NB4 (cell line): ENCODE results near the gene MRPS26.

Experiments
- POLR2A ChIP-seq: IDR thresholded peaks from 2 replicates; pipeline ENCODE4 v1.6.1; 2011; ENCODE audit warnings: mild to moderate bottlenecking; ENCODE audit not compliant: insufficient read length; ENCODE audit errors: extremely low read depth
- TF ChIP-seq, protein P1 (sequence below): IDR thresholded peaks from one replicate; pipeline ENCODE4 v1.5.1; 2012; ENCODE audit warnings: low read depth, low read length

DNA sequence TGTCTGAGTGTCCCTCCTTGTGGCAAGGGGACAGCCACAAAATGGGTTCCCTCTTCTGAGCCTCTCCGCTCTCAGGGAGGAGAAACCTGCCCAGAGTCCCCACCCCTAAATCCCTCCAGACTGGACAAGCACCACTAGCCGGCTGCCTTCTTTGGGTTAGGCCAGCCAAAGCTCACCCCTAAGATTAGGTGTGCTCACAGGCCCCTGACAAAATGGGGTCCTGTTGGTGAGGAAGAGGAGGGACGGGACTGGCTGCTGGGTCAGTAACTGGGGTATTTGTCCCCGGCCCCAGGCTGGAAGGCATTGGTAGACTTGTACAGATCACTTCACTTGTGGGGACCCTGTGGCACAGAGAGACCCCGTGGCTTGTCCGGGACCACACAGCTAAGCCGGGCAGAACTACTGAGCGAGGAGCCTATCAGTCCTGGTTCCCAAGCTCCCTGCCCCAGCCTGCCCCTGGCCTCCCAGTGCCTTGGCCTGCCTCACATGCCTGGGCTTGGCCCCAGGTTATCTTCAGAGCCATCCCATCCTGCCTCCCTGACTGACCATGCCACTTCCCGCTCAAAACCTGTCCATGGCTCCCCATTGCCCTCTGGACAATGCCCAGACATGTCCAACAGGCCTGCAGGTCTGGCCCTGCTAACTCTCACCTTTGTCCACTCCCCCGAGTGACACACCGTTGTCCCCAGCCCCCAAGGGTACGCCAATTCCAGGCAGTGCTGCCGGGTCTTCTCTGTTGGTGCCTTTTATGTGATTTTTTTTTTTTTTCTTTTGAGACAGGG is 49.2 kb downstream of the MRPS26 start:
- TF ChIP-seq POLR2A: no peak
- TF ChIP-seq, protein P1, sequence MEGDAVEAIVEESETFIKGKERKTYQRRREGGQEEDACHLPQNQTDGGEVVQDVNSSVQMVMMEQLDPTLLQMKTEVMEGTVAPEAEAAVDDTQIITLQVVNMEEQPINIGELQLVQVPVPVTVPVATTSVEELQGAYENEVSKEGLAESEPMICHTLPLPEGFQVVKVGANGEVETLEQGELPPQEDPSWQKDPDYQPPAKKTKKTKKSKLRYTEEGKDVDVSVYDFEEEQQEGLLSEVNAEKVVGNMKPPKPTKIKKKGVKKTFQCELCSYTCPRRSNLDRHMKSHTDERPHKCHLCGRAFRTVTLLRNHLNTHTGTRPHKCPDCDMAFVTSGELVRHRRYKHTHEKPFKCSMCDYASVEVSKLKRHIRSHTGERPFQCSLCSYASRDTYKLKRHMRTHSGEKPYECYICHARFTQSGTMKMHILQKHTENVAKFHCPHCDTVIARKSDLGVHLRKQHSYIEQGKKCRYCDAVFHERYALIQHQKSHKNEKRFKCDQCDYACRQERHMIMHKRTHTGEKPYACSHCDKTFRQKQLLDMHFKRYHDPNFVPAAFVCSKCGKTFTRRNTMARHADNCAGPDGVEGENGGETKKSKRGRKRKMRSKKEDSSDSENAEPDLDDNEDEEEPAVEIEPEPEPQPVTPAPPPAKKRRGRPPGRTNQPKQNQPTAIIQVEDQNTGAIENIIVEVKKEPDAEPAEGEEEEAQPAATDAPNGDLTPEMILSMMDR: no peak
